Mesenteric fat pad (tissue), 1 donor: Measurements from ENCODE around the gene ANO6. TPM values are rescaled to one million over a fixed set of nuclear protein-coding genes. Genes with fewer than 3 reads are reported as not detected.
A peak's percentile ranks its signal among the peaks of the same experiment; 100 is the strongest.
"Not testable (repeated sequence)": the region's sequence is repeated elsewhere in the genome, so short reads cannot be mapped to it uniquely, and the experiment has no call there.

ENCODE experiments used
- DNase-seq: peaks from one replicate; pipeline ENCODE4 v3.0.0-alpha.2; 2020; ENCODE audit warnings: low spot score
- total RNA-seq: library from RNA; stranded (reverse); fragmentation: NEBNext Ultra II Directional; extraction: Animal tissue kit (Norgen Biotek cat#: 25700); gene quantifications from one replicate; pipeline ENCODE4 v1.2.1, GENCODE V29; 2021
- donor health status: DM: yes; HTN: yes; CAD: no.

Gene ANO6
- total RNA-seq, 1 donor from 2014 or later = 152 TPM

DNA sequence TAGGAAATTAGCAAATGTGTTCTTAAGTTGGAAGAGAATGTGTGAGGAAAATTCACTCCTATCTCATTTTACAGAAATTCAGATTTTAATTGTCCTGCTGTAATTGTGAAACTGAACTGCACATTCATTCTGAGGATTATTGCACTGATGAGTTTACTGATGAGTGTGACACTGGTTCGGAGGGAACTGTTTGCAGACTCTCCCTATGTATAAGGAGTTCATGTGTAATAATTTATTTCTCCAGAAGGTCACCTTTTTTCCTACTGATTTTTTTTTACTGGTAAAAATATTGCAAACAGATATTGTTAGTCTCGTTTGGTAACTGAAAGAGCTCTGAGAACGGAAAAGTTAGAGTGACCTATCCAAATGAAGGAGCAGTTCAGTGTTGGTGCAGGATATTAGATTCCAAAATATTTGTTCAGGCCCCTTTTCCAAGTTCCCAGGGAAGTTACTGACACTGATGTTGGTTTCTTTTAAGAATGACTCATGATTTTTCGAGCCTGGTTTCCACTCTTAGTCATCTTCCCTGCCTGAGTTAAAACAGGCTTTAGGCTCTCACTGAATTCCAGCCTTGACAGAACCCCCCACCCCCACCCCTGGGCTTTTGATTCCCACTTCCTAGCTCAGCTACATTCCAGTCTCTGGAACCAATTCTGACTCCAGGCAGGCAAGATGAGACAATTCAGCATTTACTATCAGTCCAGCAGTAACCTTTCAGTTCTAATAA lies 18.4 kb downstream of the ANO6 start:
- no peak for DNase-seq

DNA sequence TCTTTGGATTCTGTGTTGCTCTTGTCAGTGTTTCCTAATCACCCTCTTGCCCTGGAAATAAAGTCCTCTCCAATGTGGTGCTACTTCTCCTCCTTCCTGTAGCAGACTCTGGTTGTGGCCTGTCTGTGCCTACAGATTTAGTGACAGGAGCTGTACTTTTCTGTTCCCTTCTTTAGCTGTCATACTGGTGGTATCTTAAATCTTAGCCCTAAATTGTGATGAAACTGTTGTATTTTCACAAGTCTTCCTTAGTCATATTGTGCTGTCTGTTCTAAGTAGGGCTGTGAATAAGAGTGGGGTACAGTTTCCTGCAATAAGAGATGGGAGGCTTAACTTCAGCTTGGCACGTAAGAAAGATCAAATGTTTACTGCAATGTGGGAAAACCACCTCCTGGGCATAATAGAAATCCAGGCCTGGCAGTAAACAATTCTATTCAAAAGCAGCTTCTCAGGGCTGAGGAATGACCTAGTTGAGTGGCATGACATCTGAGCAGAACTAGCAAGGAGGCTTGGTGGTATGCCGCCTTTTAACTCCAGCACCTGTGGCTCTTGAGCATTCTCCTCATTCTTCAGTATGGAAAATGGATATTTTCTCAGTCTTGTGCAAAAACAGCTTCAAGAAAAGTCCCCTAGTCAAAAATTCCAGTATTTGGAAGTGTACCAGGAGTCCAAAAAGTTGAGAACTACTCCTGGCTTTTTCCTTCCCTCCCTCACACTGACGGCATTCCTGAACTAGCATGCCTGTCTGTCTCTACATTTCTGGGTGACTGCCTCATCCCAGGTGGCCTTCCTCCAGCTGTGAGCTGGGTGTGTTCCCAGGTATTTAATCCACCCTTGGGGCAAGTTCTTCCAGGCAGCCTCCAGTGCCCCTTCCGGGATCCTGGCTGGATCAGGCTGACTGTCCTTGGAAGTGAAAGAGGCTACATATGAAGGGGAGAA lies 19.5 kb downstream of the ANO6 start:
- DNase-seq = no peak

DNA sequence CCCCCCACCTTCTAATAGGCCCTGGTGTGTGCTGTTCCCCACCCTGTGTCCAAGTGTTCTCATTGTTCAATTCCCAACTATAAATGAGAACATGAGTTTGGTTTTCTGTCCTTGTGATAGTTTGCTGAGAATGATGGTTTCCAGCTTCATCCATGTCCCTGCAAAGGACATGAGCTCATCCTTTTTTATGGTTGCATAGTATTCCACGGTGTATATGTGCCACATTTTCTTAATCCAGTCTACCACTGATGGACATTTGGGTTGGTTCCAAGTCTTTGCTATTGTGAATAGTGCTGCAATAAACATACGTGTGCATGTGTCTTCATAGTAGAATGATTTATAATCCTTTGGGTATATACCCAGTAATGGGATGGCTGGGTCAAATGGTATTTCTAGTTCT lies 20.5 kb downstream of the ANO6 start:
- DNase-seq = not testable (repeated sequence)

DNA sequence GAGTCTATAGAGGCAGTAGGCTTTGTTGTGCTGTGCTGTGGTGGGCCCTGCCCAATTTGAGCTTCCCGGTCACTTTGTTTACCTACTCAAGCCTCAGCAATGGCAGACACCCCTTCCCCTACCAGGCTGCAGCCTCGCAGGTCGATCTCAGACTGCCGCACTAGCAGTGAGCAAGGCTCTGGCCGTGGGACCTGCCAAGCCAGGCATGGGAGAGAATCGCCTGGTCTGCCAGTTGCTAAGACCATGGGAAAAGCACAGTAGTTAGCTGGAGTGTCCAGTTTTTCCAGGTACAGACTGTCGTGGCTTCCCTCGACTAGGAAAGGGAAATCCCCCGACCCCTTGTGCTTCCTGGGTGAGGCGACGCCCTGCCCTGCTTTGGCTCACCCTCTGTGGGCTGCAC lies 26.3 kb downstream of the ANO6 start:
- no peak for DNase-seq

DNA sequence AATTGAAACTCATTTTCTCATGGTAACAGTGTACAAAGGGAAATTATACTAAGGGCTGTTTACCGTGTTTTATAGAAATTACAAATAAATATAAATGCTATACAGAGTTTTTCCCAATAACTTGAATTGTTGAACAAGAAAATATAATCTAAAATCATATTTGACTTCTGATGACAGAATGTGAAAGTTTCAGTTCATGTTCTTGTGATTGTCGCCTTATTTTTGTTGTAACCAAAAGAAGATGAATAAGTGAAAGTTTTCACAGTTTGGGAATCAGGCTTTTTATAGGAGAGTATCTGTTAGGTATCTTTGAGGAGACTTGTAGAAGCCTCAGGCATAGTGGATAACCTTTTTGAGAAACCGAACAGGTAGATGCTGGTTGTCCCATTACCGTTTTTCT lies 28.1 kb downstream of the ANO6 start:
- DNase-seq = no peak

DNA sequence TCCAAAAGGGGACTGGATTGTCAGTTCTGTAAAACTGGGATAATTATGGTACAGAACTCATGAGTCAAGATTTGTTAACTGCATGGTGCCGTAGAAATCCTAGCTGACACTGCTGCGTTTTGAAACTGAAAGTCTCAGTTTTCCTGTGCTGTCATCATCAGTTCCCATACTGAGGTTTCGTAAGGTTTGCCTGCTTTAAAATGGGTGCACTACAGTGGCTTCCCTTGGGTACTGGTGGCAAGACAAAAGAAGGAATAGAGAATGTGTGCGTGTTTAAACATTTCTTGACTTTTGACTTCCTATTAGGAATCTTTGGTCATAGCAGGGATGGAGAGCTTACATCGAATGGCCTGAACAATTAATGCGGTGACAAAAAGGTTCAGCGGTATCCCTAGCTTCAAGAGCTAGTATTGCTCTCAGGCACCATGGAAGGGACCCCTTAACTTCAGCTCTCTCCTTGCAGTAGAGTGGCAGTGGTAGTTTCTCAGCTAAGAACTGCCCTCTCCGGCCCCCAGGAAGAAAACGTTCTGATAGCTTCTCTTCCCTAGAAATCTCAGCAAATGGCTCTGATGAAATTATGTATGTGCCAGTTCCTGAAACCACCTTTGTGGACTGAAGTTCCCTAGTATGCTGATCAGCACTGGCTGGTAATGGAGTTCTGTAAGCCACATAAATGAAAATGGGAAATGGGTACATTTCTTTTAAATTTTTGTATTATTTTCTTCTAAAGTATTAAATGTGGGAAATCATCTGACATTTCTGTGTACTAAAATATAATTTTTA lies 28.9 kb downstream of the ANO6 start:
- no peak for DNase-seq

DNA sequence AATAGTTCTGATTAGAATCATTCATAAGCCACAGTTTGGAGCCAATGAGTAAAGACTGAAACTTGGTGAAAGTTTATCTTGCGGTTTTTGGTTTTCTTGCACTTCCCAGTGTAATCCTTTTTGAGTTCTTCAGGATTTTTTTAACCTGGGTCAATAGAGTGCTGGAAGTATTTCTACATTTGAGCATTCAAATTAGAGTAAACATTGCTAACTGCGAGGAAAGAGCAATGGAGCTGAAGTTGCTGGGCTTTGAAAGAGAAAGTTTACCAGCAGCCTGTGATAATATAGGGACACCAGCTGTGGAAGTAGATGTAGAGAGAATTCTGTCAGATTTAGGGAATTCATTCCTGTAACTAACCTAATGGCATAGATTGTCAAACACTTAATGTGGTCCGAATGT lies 30.3 kb downstream of the ANO6 start:
- DNase-seq = no peak

DNA sequence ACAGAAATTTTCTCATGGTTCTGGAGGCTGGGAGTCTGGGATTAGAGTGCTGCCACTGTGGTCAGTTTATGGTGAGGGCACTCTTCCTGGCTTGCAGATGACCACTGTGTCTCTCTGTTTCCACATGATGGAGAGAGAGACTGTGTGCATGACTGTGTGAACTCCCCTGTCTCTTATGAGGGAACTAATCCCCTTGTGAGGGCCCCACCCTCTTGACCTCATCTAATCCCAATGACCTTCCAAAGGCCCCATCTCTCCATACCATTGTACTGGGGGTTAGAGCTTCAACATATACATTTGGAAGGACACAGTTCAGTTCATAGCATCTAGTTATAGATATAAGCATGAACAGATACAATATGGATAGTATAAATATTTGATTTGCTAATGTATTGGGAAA lies 31.7 kb downstream of the ANO6 start:
- DNase-seq = no peak

DNA sequence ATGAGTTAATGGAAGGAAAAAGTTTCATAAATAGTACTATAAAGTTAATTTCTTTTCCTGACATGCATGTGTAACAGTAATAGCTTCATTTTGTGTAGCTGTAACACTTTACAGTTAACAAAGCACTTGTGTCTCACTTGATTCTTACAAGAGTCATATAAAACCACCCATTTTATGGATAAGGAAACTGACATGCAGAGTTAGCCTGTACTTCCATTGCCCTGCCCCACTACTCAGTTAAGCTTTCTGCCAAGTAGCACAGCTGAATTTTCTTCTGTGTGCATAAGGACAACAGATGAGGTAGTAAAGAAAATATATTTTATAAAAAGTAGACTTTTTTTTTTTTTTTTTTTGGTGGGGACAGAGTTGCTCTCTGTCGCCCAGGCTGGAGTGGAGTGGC lies 32.2 kb downstream of the ANO6 start:
- DNase-seq = no peak

DNA sequence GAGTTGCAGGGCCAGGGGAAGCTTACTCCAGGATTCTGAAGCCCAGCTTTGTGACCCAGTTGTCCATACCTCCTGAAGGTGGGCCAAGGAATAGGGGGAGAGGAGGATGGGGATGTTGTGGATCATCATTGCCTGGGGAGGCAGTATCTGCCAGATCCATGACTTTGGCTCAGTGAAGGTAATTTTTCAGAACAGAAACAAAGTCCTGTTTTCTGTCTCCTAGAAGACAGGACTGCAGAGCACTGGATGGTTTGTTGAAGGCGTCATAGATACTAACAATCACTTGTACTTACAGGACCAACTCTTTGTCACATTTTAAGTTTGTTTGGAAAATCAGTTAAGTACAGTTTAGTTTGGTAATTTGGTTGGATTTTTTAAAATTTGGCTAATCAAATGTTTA lies 38.4 kb downstream of the ANO6 start:
- no peak for DNase-seq

DNA sequence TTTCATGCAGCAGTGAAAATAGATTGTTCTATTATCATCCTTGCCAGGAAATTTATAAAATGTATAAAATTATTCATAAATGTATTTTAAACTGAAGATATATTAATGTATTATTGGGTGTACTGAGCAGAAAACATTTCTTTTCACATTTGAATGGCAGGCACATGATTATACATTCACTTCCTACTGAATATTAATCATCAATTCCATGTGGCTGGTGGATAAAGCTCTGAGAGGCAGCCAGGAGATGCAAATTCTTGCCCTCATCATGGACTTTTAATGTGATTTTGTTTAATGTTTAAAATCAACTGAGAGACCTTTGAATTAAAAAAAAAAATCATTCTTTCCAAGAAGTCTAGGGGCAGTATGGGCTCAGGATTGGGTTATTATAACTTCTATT lies 40.8 kb downstream of the ANO6 start:
- DNase-seq = no peak

DNA sequence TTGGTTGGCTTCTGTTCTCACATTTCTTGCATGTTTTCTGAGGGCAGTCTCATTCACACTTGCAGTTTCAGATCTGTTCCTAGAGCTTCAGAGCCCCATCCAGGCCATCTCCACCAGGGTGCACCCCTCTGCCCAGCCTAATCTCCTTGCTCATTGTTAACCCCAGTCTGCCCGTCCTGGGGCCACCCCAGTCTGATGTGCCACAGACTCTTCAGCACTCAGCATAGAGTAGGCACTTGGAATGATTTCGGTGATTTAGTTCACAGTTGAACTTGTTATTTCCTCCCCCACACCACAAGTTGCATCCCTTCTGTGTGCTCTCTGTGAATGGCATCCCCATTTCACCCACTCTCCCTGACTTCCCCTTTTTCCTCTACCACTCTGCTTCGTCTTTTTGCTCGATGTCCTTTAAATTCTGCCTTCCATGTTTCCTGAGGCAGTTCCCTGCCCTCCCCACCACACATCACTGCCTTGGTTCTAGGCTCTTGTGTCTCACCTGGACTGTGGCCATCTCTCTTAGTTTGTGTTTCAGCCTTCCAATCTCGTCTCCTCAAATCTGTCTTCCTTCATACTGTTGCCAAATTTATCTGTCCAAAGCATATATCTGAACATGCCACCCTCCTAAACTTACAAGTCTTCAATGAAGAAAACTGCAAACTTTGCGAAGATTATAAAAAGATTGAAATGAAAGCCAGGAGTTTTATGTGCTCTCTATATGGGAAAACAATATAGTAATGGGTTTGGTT lies 41.5 kb downstream of the ANO6 start:
- no peak for DNase-seq

DNA sequence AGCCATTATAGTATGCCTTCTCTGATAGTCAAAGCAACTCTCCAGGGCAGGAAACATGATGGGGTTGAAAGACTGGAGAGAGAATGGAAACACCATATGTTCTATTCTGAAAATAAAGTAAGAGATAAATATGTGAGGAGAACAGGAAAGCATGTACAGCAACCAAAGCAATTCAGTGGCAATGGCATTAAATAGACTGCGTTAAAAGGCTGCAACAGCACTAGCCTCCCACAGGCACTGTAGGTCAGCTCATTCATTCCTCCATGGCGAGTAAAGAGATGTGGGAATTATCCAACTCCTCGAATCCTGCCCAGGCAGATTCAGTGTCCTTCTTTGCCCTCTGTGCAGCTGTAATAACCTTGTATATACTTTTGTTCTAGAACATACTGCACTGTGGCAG lies 43.8 kb downstream of the ANO6 start:
- DNase-seq = no peak

DNA sequence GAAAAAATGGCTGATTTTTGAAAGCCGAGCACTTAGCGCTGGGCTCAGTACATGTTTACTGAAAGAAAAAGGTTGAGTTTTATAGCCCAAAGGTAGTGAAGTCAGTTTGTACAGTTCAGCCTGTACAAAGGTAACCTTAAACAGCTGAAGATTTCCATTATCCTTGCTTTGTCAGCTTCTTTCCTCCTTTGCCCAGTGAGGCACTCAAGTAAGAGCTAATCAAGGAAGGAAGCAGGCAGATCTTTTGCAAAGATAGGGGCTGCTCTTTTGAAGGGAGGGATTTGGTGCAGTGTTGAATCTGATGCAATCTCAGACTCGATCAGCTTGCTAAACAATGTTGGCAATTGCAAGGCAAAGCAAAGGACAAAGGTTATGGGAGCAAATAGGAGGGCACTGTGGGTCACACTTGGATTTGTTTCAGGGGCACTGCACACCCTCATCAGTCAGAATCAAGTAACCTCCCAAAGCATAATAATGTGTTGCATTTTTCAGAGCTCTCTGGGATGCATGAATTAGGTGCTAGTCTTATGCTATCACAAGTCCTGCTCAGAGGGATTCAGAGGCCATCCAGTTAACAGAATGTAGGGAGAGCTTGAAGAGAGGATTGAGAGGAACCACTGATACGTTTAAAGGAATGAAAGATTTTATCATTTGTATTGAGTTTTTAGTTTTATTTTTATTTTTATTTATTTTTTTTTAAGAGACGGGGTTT lies 44.4 kb downstream of the ANO6 start:
- DNase-seq = no peak

DNA sequence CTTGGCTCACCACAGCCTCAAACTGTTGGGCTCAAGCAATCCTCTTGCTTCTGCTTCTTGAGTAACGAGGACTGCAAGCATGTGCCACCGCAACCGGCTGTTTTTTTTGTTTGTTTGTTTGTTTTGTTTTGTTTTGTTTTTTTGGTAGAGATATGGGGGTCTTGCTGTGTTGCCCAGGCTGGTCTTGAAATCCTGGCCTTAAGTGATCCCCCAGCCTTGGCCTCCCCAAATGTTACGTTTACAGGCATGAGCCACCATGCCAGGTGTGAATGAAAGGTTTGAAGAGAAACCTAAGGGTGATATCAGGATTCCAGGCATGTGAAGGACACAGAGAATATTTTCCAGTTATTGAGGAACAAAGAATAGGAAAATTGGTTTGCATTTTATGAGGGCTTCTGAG lies 45.0 kb downstream of the ANO6 start:
- no peak for DNase-seq

DNA sequence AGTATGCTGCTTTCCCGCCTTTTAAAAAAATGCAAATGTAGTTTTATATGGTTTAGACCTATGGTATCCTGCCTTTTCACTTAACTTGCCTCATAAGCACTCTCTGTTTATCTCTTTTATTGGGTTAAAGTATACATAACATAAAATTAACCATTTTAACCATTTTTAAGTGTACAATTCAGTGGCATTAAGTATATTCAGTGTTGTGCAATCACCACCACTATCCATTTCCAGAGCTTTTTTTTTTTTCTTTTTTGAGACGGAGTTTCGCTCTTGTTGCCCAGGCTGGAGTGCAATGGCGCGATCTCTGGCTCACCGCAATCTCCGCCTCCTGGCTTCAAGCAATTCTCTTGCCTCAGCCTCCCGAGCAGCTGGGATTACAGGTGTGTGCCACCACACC lies 46.3 kb downstream of the ANO6 start:
- not testable (repeated sequence) for DNase-seq

DNA sequence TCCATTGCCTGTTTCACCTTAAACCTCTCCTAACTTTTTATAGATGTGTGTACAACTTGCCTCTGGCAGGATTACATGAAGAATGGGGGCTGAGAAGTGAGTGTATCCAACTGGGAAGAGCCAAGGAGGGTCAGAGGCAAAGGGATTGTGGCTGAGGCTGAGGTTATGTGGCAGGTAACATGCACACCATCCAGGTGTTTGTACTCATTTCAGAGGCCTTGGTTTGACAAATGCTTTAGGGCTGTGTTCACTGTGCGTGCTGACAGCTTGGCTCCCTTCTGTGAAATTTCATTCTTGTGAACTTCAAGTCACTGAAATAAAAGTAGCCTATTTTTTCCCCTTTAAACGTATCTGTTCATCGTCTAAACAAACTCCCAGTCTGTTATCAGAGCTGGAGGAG lies 47.7 kb downstream of the ANO6 start:
- DNase-seq = no peak

DNA sequence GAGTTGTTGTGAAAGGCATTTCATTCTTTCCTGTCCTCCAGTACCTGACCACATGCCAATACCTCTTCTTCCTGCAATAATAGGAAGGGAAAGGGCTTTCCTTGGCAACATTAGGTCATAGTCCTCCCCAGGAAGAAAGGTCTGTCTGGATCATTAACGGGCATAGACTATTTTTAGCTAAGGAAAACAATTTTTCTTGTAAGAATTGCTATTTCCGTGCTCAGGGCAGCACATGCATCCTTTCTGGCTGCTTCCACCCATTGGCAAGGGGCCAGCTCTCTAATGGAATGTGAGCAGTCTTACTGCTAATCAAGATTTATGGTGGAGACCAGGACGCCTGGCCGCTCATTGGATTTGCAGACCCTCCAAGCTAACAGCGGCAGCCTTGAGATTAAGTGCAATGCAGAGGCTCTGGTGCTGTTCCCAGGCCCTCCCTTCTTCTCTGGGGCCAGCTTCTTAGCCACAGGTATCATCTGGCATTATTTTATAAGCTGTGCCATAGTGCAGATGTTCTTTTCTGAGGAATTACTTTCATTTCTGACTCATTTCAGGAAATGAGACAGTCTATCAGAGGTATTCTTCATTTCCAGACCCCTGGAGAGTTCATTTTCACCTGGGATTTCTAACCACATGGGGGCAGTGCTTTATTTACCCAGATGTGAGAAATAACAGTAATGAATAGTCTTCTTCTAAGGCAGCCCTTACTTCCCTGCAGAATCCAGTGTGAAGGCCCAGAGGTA lies 52.9 kb downstream of the ANO6 start:
- DNase-seq = peak; percentile 91

DNA sequence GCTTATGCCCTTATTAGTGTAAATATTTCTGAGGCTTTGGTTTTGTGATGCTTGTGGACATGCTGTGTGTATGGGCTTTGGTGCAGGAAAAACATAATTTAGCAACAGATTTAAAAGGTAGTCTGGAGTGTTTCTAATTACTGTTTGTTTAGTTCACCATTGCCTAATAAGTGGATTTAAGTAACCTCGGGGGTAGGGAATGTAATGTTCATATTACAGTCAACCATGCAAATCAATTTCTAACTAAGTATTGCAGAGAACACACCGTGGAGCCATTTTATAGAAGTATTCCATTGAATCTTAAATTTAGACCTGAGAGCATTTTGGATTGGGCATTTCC lies 53.5 kb downstream of the ANO6 start:
- no peak for DNase-seq

DNA sequence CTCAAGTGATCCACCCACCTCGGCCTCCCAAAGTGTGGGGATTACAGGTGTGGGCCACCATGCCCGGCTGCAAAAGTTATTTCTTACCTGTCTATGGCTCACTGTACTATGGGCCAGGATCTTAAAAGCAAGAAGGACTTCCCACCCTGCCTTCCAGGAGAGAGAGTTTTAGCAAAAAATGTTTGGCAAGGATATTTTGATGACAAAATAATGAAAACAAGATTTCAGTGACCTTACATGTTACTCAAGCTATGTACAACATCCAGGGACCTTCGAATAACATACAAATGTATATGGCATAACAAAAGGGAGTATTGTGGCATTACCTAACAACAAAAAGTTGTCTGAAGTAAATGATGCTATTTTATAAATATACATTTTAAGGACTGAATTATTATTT lies 55.1 kb downstream of the ANO6 start:
- no peak for DNase-seq
